GM21723 (cell line): Measurements from ENCODE around the gene EIF2B4.
"Not testable (repeated sequence)": the region's sequence is repeated elsewhere in the genome, so short reads cannot be mapped to it uniquely, and the experiment has no call there.

Experiments
- ATAC-seq: cut with Tn5 transposase; IDR thresholded peaks from one replicate; pipeline ENCODE4 v1.9.1; 2021; ENCODE audit warnings: mild to moderate bottlenecking, moderate library complexity; ENCODE audit not compliant: unreplicated experiment

EIF2B4 gene

DNA sequence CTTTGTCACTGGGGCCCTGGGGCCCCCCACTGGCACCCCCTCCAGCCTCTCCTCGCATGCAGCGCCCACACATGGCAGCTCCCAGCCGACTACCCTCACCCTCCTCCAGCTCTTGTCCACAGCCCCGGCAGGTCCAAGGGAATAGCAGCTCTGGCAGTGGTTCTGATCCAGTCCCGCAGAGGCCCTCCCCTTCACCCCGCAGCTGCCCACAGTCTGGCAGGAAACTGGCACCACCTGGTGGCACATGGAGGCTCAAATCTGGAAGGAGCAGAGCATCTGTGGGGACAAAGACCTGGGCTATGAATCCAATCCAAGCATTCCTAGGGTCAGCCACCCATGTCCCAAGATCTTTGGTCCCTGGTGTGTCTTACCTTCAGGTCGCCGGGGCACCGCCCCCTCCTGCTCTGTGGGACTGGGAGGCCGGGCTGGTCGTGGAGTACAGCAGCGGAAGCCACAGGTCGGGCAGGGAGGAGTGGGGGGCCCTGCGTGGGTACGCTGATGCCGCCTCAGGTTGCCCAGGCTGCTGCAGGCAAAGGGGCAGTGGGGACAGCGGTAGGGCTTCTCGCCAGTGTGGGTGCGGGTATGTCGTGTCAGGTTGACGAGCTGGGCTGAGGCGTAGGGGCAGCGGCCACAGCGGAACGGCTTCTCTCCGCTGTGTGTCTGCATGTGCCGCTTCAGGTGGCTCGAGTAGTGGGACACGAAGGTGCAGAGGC lies 8.1 kb upstream of the EIF2B4 start:
- ATAC-seq: no peak

GRCh38 chr2:27377618-27378095 lies 7.5 kb upstream of the EIF2B4 start:
- no peak for ATAC-seq

- no peak for ATAC-seq
These were observed 6.9 kb upstream of the EIF2B4 start for GRCh38 chr2:27376866-27377617.

DNA sequence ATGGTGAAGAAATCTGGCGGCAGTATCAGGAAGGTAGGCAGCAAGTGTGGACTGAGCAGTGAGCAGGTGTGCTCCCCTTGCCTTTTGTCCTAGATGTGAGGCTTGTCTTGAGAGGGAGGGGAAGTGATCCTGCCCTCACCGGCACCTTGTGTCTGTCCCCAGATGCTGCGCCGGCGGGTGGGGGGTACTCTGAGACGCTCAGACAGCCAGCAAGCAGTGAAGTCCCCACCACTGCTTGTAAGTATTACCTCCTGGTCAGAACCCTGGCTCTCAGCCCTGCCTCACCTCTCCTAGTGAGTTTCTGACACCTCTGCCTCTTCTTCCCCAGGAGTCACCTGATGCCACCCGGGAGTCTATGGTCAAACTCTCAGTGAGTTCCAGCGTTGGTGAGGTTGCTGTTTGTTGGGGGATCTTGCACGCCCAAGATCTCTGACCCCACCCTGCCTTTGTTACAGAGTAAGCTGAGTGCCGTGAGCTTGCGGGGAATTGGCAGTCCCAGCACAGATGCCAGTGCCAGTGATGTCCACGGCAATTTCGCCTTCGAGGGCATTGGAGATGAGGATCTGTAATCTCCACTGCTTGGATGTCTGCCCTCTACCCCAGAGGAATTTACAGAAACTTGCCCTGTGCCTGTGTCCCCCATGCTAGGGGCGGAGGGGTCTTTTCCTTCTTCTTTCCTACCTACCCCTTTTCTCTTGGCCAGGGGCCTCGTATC lies 6.2 kb upstream of the EIF2B4 start:
- ATAC-seq: no peak

- no peak for ATAC-seq
These were observed 5.5 kb upstream of the EIF2B4 start for GRCh38 chr2:27375513-27376099.

- no peak for ATAC-seq
These were observed 3.4 kb upstream of the EIF2B4 start for GRCh38 chr2:27373567-27373966.

DNA sequence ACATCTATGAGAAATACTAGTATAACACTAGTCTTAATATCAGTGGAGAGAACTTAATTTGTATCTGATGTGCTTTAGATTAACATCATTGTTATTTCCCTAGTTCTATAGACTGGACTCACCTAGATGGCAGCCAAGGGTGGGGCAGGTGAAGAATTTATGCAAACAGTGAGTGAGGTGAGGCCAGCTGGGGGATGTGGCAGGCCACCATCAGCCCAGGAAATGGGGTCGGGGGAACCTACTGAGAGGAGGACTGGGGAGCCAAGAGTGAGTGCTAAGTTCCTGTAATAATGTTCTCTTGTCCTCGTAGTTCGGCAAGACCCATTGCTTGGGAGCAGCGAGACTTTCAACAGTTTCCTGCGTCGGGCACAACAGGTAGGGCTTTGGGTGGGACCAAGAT lies 2.8 kb upstream of the EIF2B4 start:
- no peak for ATAC-seq

- peak; percentile 33 for ATAC-seq
These were observed 880 bp upstream of the EIF2B4 start for GRCh38 chr2:27370816-27371620.

- peak; percentile 20 for ATAC-seq
These were observed 590 bp downstream of the EIF2B4 start for GRCh38 chr2:27369471-27370025.

- no peak for ATAC-seq
These were observed 6.2 kb downstream of the EIF2B4 start for GRCh38 chr2:27363933-27364332.

DNA sequence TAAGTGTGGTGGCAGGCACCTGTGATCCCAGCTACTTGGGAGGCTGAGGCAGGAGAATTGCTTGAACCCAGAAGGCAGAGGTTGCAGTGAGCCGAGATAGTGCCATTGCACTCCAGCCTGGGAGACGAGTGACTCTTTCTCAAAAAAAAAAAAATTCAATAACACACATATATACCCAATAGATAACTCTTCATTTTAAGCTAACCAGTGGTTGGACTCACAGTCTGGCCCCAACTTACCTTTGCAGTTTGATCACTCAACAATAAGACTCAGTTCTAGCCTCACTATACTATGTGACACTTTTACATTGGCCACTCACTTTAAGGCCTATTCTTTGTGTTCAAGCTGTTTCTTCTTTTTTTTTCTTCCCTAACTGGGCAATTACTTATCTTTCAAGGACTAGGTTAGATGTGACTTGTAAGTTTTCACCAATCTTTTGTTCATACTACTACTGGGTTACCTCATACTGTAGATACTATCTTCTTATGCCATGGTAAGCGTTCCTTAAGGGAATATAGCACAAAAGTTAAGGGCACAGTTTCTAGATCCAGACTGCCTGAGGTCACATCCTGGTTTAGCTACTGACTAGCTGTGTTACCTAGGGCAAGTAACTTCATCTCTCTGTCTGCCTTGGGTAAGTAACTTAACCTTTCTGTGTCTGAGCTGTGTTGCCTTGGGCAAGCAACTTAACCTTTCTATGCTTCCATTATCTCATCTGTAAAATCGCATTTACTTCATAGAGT lies 7.3 kb downstream of the EIF2B4 start:
- no peak for ATAC-seq

DNA sequence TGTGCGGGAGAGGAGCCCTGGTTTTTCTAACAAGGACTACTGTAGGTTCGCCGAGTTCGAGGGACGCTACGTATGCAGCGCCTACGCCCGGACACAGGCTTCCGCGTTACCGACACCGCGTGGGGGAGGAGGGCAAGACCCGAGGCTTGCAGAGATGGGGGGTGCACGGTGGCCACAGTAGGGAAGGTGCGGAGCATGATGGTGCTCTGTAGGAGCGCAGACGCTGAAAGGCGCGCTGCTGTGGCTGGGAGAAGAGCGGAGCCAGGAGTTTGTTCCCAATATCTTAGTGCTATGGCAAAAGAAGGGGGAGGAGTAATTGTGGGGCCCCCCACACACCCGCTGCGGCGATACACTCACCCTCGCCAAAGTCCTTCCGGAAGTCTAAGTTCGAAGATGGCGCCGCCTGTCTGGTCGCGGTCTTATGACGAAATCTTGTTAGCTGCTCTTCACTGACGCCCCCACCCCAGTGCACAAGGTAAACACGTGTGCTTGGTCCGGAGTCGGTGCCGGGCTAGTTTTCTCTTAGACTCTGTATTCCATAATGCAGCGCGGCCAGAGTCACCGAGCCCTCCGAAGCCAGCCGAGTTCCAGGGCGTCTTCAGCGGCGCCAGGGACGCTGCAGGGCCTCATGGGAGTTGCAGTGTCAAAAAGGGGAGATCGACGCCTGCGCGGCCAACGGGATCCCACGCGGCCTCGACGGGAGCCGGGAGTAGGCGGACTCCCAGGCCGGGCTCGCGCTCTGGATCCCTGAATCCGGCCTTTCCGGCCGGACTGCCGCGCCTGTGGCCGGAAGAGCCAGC lies 13.6 kb downstream of the EIF2B4 start, which contains the start of gene GTF3C2:
Gene GTF3C2 (minus strand): TSS at position 383 of the 800 bp plus-strand sequence. CDS start 13,210 bp downstream, outside the sequence.
- ATAC-seq: peak; percentile 80

DNA sequence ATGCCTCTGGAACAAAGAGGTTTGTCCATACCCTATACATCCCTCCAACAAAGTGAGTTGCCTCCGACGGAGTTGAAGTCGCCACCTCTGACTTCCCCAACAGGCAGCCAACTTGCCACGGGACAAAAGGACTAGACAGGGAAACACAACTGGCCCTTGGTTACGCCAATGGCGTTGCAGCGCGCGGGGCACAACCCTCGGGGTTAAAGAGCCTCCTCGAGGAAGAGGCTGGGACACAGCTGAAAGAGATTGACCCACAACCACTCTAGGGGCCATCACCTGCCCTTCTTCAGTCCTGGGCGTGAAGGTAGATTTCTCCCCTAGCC lies 14.1 kb downstream of the EIF2B4 start:
- ATAC-seq: peak; percentile 30

GRCh38 chr2:27354597-27354927 lies 15.6 kb downstream of the EIF2B4 start:
- no peak for ATAC-seq

GRCh38 chr2:27353762-27354596 lies 16.2 kb downstream of the EIF2B4 start:
- no peak for ATAC-seq

GRCh38 chr2:27353386-27353761 lies 16.8 kb downstream of the EIF2B4 start:
- ATAC-seq: not testable (repeated sequence)

GRCh38 chr2:27351802-27352598 lies 18.1 kb downstream of the EIF2B4 start:
- no peak for ATAC-seq
